GM19043 (cell line): Measurements from ENCODE around the gene GOLGA6L9.
"Not testable (repeated sequence)": the region's sequence is repeated elsewhere in the genome, so short reads cannot be mapped to it uniquely, and the experiment has no call there.

Source experiments
- ATAC-seq: cut with Tn5 transposase; IDR thresholded peaks from one replicate; pipeline ENCODE4 v1.9.1; 2021; ENCODE audit warnings: low read depth; ENCODE audit not compliant: unreplicated experiment

GOLGA6L9 gene

DNA sequence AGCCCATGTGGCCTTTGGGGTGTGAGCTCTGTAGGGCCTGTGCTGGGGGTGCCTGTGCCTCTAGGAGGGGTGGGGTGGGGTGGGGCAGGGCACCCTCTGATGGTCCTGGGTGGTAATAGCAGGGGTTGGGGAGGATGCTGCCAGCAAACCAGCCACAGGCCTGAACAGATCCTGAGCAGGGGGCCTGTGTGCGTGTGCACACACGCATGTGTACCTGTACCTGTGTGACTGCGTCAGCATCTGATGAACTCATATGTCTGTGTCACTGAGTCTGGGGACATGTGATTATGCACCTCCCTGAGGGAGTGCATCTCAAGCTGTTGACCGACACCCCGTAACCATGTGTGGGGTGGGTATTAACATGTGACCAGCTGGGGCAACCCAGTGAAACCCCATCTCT, 36.0 kb downstream of the GOLGA6L9 start:
- ATAC-seq: not testable (repeated sequence)

DNA sequence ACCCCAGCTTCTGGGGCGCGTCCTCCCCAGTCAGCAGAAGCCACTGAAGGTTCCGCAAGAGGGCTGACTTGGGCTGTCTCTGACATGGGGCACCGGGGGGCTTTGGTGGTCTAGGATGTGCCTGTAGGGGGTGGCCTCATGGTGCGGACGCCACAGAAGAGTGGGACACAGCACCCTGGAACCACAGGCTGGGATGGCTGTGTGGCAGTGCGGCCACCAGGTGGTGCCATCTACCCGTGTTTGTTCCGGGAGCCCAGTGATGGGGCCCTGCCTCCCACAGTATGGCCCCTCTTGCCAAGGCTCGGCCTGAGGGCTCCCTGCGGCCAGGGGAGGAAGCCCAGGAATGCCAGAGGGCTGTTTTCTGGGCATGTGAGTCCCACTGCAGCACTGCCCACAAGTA, 38.6 kb downstream of the GOLGA6L9 start:
- ATAC-seq: not testable (repeated sequence)

DNA sequence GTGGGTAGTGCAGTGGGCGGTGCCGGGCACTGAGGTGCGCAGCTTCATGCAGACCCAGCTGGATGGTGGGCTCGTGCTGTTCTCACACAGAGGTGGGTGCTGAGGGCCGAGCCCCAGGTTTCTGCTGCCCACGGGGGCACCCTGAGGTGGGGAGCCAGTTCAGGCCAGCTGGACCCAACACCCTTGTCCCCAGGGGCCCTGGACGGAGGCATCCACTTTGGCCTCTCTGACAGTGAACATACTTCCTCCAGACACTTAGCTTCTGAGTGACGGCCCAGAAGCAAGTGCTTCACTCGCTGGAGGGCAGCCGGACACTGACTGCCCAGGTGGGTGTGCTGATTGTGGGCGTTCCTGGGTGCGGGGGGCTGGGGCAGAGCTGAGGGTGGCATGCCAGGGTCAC, 39.8 kb downstream of the GOLGA6L9 start:
- not testable (repeated sequence) for ATAC-seq

DNA sequence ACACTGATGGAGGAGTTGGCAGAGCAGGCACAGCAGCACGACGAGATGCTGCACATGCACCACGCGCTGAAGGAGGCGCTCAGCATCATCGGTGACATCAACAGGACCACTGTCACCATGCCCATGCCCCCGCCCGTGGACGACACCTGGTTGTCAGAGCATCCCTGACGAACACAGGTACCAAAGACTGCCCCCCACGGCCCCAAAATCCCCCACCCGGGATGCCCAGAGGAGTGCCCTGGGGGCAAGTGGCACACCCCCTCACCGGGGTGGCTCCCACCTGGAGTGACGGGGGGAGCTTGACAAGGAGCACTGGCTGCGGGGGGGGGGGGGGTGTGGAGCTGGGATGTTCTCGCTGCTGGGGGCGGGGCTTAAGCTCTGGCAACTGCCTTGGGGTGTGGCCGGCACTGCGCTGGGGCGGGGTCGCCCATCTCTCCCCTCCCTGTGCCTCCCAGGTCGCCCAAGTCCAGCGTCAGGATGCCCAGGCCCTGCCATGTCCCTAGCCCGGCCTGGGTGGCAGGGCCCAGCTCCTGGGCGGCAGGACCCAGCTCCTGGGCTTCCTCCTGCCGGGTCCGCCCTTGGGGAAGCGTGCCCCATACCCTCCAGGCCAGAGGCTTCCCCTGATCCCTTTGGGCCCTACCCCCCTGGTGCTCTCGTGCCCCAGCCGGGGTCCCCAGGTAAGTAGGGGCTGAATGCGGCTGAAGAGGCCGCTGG, 42.8 kb downstream of the GOLGA6L9 start:
- ATAC-seq: not testable (repeated sequence)

DNA sequence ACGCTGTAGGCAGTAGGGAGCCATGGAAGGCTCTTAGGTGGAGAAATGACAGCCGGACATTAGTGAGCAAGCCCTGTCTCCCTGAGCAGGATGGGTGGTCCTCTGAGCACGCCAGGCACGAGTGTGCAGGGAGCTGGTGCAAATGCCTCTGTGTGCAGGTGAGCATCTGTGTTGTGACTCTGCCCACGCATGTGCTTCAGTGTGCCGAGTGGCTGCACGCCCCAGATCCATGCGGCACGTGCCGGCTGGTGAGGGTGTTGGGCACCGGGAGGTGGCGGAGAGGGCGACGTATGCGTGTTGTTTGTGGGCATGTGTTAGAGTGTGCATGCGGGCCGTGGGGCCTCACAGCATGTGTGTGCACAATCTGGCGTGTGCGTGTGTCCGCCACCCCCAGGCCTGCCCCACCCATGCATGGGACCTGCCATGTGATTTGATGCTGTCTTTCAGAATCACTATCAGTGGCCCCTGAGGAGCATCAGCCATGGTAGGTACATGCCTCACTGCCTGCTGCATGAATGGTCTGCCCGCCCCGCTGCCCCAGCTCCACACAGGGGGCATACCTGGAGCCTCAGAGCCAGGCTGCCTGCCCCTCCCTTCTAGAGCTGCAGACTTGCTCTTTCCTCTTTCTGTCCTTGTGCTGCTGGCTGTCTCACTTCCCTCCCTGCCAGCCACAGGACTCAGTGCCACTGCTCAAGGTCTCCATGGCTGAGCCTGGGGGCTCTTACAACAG, 45.1 kb downstream of the GOLGA6L9 start:
- ATAC-seq: not testable (repeated sequence)

DNA sequence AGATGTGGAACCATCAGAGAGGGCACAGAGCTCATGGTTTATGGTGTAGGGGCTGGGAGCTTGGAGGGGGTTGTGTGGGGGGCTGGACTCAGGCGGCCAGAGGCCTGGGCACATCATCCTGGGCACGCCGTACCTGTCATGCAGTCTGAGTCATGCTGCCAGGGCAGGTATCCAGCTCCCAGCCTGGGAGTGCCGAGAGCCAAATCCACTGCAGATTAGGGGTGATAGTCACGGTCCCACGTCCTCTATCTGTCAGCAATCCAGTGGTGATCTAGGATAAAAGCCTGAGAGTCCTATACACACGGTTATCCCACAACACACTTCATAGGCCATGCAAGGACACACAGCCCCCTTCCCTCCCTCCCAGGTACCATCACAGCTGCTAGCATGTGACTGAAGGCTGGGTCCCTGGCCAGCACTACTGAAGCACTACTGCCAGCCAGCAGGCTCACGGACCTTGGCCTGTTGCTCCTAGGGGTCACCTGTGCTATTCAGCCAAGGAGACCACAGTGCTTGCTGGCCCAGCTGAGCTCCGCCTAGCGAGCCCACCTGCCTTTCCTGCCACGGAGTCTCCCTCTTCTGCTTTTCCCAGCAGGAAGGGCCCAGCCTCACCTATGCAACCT, 45.8 kb downstream of the GOLGA6L9 start:
- not testable (repeated sequence) for ATAC-seq

DNA sequence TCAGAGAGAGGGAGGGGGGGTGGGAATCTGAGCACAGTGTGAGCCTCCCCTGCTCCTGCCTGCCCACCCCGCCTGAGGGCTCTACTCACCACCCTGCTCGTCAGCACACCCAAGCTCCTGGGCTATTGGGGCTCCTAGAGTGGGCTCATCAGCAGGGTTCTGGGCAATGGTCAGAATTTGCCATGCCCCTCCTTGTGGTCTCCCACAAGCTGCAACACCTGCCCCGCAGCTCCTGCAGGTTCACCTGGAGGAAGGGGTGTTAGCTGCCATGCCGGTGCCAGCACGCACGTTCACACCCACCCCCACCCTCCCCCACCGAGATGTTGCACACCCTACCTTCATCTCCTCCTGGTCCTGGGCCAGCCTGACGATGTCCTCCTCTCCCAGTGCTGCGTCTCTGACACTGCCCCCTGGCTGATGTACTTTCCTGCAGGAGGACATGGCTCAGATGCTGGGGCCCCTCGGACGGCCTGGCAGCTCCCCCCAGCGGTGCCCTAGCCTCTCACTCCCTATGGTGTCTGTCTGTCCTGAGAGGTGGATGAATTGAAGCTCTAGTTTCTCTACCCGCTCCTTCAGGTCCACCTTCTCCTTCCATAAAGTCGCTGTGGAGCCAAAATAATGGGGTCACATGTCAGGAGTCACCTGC, 47.2 kb downstream of the GOLGA6L9 start:
- not testable (repeated sequence) for ATAC-seq

DNA sequence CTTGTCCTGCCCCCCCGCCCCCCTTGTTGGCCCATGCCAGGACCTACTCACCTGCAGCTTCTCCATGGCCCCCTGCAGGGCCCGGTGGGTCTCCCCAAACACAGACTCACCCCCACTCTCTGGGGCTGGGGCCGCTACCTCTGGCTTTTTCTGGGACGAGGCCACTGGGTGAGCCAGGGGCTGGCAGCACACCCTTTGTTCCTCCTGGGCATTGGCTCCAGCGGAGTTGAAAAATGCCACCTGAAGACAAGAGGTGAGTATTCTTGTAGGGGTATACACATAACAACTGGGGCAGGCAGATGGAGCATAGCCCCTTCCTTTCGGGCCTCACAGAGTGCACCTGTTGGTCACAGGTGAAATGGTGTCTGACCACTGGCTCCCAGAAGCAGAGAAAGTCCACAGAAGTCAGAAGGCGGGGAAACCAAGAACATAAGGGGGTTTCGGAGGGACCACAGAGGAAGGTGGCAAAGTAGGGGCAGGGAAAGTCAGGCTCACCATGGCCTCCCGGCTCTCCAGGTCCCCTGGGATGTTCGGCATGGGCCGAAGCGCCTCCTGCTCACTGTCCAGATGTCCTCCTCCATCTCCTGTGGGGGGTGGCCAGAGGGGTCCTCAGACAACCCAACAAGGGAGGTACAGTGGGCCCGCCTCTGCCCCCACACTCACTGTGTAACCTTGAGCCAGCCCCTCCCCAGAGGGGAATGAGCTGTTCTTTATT, 47.9 kb downstream of the GOLGA6L9 start:
- not testable (repeated sequence) for ATAC-seq
